ENCODE data around the gene AURKA.

GRCh38 chr20:56420940-56421688 lies 29.1 kb upstream of the AURKA start:
- TF ChIP-seq CTCF (IDR thresholded peaks at IDR 0.05; ENCODE audit: low read length) = no peak
- TF ChIP-seq EZH2 (IDR thresholded peaks at IDR 0.05; ENCODE audit: borderline replicate concordance, low read length) = no peak

Data from OCI-LY1 (cell line).